GM12878 (cell line): Measurements from ENCODE around the gene ZNF816. TPM values are rescaled to one million over a fixed set of nuclear protein-coding genes. Genes with fewer than 3 reads are reported as not detected.

Experiments used
- ATAC-seq: fragments of 200-7000 bp; cut with Tn5 transposase; 3 replicates; pipeline ENCODE4 v1.9.1; 2020; ENCODE audit warnings: mild to moderate bottlenecking, moderate library complexity
- BruUV-seq: library from RNA; stranded (reverse); fragments of 400-500 nt; replicated peaks from 2 replicates; lab custom pipeline; 2021; lab: Mats Ljungman, UMichigan
- CTCF ChIA-PET: fragments of 300-600 bp; sonication (Branson Sonifier 250); formaldehyde crosslinking; extraction: SDS; loops from one replicate; lab custom pipeline; 2021; ENCODE audit warnings: inconsistent platforms; lab: Yijun Ruan, JAX
- POLR2A ChIA-PET: fragments of 350-600 bp; formaldehyde crosslinking; extraction: SDS; loops from one replicate; lab custom pipeline; 2021; ENCODE audit warnings: inconsistent platforms; lab: Charles Lee
- RAD21 ChIA-PET: fragments of 300-600 bp; sonication (Branson Sonifier 250); formaldehyde crosslinking; loops from one replicate; lab custom pipeline; 2023; ENCODE audit warnings: antibody characterized with exemption; ENCODE audit not compliant: unreplicated experiment; lab: Charles Lee
- SMC1A ChIA-PET: fragments of 300-600 bp; sonication (Branson Sonifier 250); formaldehyde crosslinking; loops from one replicate; lab custom pipeline; 2023; ENCODE audit not compliant: unreplicated experiment, uncharacterized antibody; lab: Charles Lee
- DNase-seq: peaks from one replicate; pipeline ENCODE4 v3.0.0-alpha.2; 2011; ENCODE audit warnings: low read depth, low spot score
- FAIRE-seq: peaks from 3 replicates; lab custom pipeline; 2011; peaks lifted over from hg19 to GRCh38; lab: Jason Lieb, UNC
- H2AFZ ChIP-seq: 2 replicates; pipeline ENCODE4 v1.6.0; 2011; ENCODE audit warnings: low read depth, low read length, control low read depth; ENCODE audit not compliant: control insufficient read depth
- H3K27ac ChIP-seq: 2 replicates; pipeline ENCODE4 v1.5.1; 2011; ENCODE audit warnings: control low read depth; ENCODE audit not compliant: control insufficient read depth, insufficient read depth
- H3K27me3 ChIP-seq, 2 experiments: replicated peaks in 1 of 2; 2 replicates each; pipeline versions ENCODE4 v1.6.0 to v1.6.1; 2011; ENCODE audit warnings: low read length in 1 of 2; ENCODE audit not compliant: control insufficient read depth in 2 of 2, insufficient read depth in 2 of 2
- H3K36me3 ChIP-seq, 2 experiments: 2 replicates each; pipeline ENCODE4 v1.5.1; 2011; ENCODE audit warnings: low read length in 1 of 2; ENCODE audit not compliant: control insufficient read depth in 2 of 2, insufficient read depth in 2 of 2
- H3K4me1 ChIP-seq: 2 replicates; pipeline ENCODE4 v1.6.1; 2011; ENCODE audit warnings: mild to moderate bottlenecking, low read length, moderate library complexity, mixed read lengths; ENCODE audit not compliant: control insufficient read depth, insufficient read depth
- H3K4me2 ChIP-seq: 2 replicates; pipeline ENCODE4 v1.6.0; 2011; ENCODE audit warnings: control low read depth; ENCODE audit not compliant: control insufficient read depth, insufficient read depth
- H3K4me3 ChIP-seq: fragments of 200-600 bp; sonication (generic); 2 replicates; pipeline ENCODE4 v1.5.1; 2016
- H3K79me2 ChIP-seq: 2 replicates; pipeline ENCODE4 v1.6.0; 2011; ENCODE audit warnings: low read length; ENCODE audit not compliant: control insufficient read depth, insufficient read depth
- H3K9ac ChIP-seq: 2 replicates; pipeline ENCODE4 v1.8.0; 2011; ENCODE audit warnings: low read length, control low read depth, mixed read lengths; ENCODE audit not compliant: control insufficient read depth, insufficient read depth
- H3K9me3 ChIP-seq: replicated peaks from 3 replicates; pipeline ENCODE4 v1.5.1; 2011; ENCODE audit warnings: mild to moderate bottlenecking, low read length; ENCODE audit not compliant: control insufficient read depth, insufficient read depth
- H4K20me1 ChIP-seq: 2 replicates; pipeline ENCODE4 v1.6.0; 2011; ENCODE audit not compliant: control insufficient read depth, insufficient read depth
- BHLHE40 ChIP-seq, 2 experiments: fragments of 450-650 bp in 1 of 2; IDR thresholded peaks; 2 replicates each; pipeline ENCODE4 v1.6.1; 2011 to 2017; ENCODE audit warnings: low read depth in 2 of 2, borderline replicate concordance in 1 of 2, improper control_type of control experiment in 1 of 2, low read length in 1 of 2, mild to moderate bottlenecking in 1 of 2
- HDGF ChIP-seq: fragments of 450-650 bp; IDR thresholded peaks from 2 replicates; pipeline ENCODE4 v1.6.1; 2016; ENCODE audit warnings: antibody characterized with exemption
- JUND ChIP-seq: IDR thresholded peaks from 2 replicates; pipeline ENCODE4 v1.6.1; 2012; ENCODE audit warnings: low read depth, mild to moderate bottlenecking, low read length, improper control_type of control experiment, moderate library complexity
- LARP7 ChIP-seq: fragments of 450-650 bp; IDR thresholded peaks from 2 replicates; pipeline ENCODE4 v1.6.1; 2017; ENCODE audit warnings: mild to moderate bottlenecking
- SMAD5 ChIP-seq: IDR thresholded peaks from 2 replicates; pipeline ENCODE4 v1.6.1; 2016; ENCODE audit warnings: antibody characterized with exemption, low read depth
- TARDBP ChIP-seq: IDR thresholded peaks from 2 replicates; pipeline ENCODE4 v1.6.1; 2016; ENCODE audit warnings: borderline replicate concordance
- ZNF274 ChIP-seq: IDR thresholded peaks from one replicate; pipeline ENCODE4 v1.8.0; 2011; ENCODE audit not compliant: insufficient read length, insufficient read depth
- WGBS: methylation state at CpG from one replicate; pipeline ENCODE4 v1.1.6; 2016; ENCODE audit warnings: low lambda C conversion rate; ENCODE audit not compliant: insufficient replicate concordance, insufficient coverage; ENCODE audit errors: missing lambda C conversion rate; 5-methylcytosine and 5-hydroxymethylcytosine counted together
- in situ Hi-C: fragments of 300-500 bp; cut with MboI; formaldehyde crosslinking; loops from 9 replicates; pipeline ENCODE4 v1.14.3; 2018; ENCODE audit warnings: mixed read lengths
- intact Hi-C: fragments of 100-400 bp; cut with micrococcal nuclease; formaldehyde crosslinking; loops from one replicate; pipeline ENCODE4 v1.14.2; 2022; ENCODE audit not compliant: unreplicated experiment
- polyA plus RNA-seq, 11 experiments: library from polyadenylated mRNA; depleted of rRNA in 4 of 11; unstranded in 6 of 11; stranded (reverse) in 5 of 11; fragments of >200 nt; fragmentation: Nextera tagmentation in 4 of 11; fragmentation: Illumina TruSeq in 1 of 11; extraction: Ambion mirVana in 4 of 11; extraction: Trizol in 1 of 11; gene quantifications; 1 replicate in 1 of 11; 2 replicates in 10 of 11; pipeline versions ENCODE4 v1.2.1 to v1.2.3, GENCODE V29; 2011 to 2016; ENCODE audit warnings: inconsistent platforms in 2 of 11, missing spikeins in 2 of 11, low read depth in 1 of 11
- total RNA-seq, 4 experiments: library from RNA; depleted of rRNA in 3 of 4; stranded (reverse); fragments of >200 nt in 3 of 4; fragmentation: Illumina TruSeq in 1 of 4; extraction: Trizol in 1 of 4; gene quantifications; 2 replicates each; pipeline versions ENCODE4 v1.2.1 to v1.2.3, GENCODE V29; 2013 to 2021
- TF ChIP-seq, protein P1 (sequence below): fragments of 450-650 bp; formaldehyde crosslinking; IDR thresholded peaks from 2 replicates; pipeline ENCODE4 v1.4.0; 2020; ENCODE audit warnings: mild to moderate bottlenecking, moderate library complexity
- TF ChIP-seq, protein P2 (sequence below): IDR thresholded peaks from 2 replicates; pipeline ENCODE4 v1.6.1; 2012; ENCODE audit warnings: mild to moderate bottlenecking, low read depth, low read length
- TF ChIP-seq, protein P3 (sequence below): IDR thresholded peaks from 2 replicates; pipeline ENCODE4 v1.6.1; 2012; ENCODE audit warnings: low read depth, low read length, improper control_type of control experiment
- TF ChIP-seq, protein P4 (sequence below): fragments of 450-650 bp; IDR thresholded peaks from 2 replicates; pipeline ENCODE4 v1.6.1; 2016; ENCODE audit warnings: mild to moderate bottlenecking
- TF ChIP-seq, protein P5 (sequence below): IDR thresholded peaks from 2 replicates; pipeline ENCODE4 v1.6.1; 2012; ENCODE audit warnings: low read length, inconsistent platforms

ZNF816 gene
- total and polyA plus RNA-seq, 10 of the 15 experiments (the other 5 are each of a cell fraction or from before 2014, with no cell fraction given) = 4.0 to 15.6 (median 7.5) TPM

DNA sequence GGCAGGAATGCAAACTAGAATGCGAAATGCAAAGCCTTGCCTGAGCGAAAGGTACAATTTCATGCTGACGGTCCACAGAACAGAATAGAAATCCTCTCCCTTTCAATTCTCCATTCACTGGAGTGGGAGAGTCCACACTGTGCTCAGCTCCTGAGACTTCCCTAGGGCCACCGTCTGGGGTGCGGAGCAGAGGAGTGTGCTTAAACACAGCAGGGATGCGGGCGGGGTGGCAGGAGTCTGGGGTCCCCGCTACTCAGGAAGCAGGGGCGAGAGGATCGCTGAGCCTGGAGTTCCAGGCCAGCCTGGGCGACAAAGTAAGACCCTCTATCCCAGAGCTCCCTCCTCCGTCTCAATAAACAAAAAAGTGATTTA is 552 bp upstream of the ZNF816 start (continued):
- TF ChIP-seq, protein P1, sequence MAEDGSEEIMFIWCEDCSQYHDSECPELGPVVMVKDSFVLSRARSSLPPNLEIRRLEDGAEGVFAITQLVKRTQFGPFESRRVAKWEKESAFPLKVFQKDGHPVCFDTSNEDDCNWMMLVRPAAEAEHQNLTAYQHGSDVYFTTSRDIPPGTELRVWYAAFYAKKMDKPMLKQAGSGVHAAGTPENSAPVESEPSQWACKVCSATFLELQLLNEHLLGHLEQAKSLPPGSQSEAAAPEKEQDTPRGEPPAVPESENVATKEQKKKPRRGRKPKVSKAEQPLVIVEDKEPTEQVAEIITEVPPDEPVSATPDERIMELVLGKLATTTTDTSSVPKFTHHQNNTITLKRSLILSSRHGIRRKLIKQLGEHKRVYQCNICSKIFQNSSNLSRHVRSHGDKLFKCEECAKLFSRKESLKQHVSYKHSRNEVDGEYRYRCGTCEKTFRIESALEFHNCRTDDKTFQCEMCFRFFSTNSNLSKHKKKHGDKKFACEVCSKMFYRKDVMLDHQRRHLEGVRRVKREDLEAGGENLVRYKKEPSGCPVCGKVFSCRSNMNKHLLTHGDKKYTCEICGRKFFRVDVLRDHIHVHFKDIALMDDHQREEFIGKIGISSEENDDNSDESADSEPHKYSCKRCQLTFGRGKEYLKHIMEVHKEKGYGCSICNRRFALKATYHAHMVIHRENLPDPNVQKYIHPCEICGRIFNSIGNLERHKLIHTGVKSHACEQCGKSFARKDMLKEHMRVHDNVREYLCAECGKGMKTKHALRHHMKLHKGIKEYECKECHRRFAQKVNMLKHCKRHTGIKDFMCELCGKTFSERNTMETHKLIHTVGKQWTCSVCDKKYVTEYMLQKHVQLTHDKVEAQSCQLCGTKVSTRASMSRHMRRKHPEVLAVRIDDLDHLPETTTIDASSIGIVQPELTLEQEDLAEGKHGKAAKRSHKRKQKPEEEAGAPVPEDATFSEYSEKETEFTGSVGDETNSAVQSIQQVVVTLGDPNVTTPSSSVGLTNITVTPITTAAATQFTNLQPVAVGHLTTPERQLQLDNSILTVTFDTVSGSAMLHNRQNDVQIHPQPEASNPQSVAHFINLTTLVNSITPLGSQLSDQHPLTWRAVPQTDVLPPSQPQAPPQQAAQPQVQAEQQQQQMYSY (CRISPR knock-in tag) = no peak

DNA sequence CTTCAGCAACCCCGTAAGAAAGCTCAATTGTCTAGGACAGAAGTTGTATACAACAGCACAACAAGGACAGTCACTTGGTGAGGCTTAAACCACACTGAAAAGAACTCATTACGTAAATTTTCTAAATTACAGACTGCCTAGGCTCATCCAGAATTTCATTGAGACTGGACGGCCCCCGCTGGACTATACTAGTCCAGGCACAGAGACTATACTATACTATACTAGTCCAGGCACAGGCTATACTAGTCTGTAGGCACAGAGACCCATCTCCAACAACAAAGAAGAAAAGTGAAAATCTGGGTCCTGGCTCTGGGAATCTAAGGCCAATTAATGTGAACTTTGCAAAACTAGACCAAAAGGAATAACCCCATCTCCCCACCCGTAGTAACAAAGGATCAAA is 700 bp downstream of the ZNF816 start:
- no peaks in the 10 kb centered on the region for H3K27me3 ChIP-seq
- peak overlapping the region; percentile 90 for H3K4me2 ChIP-seq
- FAIRE-seq (no peak), ATAC-seq (peak; percentile 8), DNase-seq (no peak)
- intact Hi-C loops = loop anchor here (5.0 kb wide), 1 partner anchor 140 kb away; the partner anchor contains the start of gene ZNF160
- RAD21 ChIA-PET = no interaction called here
- no TSS peak for BruUV-seq
- peaks cover 11% of the 10 kb centered on the region for H3K79me2 ChIP-seq
- peak overlapping the region; percentile 75 for H2AFZ ChIP-seq
- H3K4me1 ChIP-seq = peaks cover 4% of the 10 kb centered on the region; the same call in 1 of the 2 replicates
- H3K9ac ChIP-seq = peak overlapping the region; percentile 74
- SMC1A ChIA-PET = interaction anchor here (0.7 to 1.1 kb wide), 2 partner anchors 41 to 63 kb away, joined by 3 read pairs; no protein-coding TSS in a partner anchor
- H3K4me3 ChIP-seq = peak overlapping the region; percentile 77
- POLR2A ChIA-PET = interaction anchor here (0.5 to 0.6 kb wide), 2 partner anchors 21 to 990 kb away, joined by 4 read pairs; no protein-coding TSS in a partner anchor
- peak overlapping the region; percentile 60 for H3K27ac ChIP-seq
- H3K36me3 ChIP-seq = peaks cover 3 to 9% of the 10 kb centered on the region in 2 experiments; a peak in 3 of 4 replicates
- CTCF ChIA-PET = interaction anchor here (0.9 kb wide), 1 partner anchor 11 kb away, joined by 3 read pairs; no protein-coding TSS in a partner anchor
- in situ Hi-C loops = no loop called here
- H3K9me3 ChIP-seq = peaks cover 27% of the 10 kb centered on the region
- WGBS = 74% methylated on average over 5 of the region's 5 CpGs
- H4K20me1 ChIP-seq = no peaks in the 10 kb centered on the region
- TF ChIP-seq, protein P2, sequence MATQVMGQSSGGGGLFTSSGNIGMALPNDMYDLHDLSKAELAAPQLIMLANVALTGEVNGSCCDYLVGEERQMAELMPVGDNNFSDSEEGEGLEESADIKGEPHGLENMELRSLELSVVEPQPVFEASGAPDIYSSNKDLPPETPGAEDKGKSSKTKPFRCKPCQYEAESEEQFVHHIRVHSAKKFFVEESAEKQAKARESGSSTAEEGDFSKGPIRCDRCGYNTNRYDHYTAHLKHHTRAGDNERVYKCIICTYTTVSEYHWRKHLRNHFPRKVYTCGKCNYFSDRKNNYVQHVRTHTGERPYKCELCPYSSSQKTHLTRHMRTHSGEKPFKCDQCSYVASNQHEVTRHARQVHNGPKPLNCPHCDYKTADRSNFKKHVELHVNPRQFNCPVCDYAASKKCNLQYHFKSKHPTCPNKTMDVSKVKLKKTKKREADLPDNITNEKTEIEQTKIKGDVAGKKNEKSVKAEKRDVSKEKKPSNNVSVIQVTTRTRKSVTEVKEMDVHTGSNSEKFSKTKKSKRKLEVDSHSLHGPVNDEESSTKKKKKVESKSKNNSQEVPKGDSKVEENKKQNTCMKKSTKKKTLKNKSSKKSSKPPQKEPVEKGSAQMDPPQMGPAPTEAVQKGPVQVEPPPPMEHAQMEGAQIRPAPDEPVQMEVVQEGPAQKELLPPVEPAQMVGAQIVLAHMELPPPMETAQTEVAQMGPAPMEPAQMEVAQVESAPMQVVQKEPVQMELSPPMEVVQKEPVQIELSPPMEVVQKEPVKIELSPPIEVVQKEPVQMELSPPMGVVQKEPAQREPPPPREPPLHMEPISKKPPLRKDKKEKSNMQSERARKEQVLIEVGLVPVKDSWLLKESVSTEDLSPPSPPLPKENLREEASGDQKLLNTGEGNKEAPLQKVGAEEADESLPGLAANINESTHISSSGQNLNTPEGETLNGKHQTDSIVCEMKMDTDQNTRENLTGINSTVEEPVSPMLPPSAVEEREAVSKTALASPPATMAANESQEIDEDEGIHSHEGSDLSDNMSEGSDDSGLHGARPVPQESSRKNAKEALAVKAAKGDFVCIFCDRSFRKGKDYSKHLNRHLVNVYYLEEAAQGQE = no peak
- TF ChIP-seq ZNF274 (no peak), HDGF (no peak), LARP7 (no peak), BHLHE40 (IDR thresholded peaks at IDR 0.05; ENCODE audit: borderline replicate concordance in 1 of 2, low read depth in 2 of 2, low read length in 1 of 2) (no peak), TARDBP (no peak), SMAD5 (no peak), JUND (no peak)
- TF ChIP-seq, protein P3, sequence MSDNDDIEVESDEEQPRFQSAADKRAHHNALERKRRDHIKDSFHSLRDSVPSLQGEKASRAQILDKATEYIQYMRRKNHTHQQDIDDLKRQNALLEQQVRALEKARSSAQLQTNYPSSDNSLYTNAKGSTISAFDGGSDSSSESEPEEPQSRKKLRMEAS = no peak
- TF ChIP-seq, protein P4, sequence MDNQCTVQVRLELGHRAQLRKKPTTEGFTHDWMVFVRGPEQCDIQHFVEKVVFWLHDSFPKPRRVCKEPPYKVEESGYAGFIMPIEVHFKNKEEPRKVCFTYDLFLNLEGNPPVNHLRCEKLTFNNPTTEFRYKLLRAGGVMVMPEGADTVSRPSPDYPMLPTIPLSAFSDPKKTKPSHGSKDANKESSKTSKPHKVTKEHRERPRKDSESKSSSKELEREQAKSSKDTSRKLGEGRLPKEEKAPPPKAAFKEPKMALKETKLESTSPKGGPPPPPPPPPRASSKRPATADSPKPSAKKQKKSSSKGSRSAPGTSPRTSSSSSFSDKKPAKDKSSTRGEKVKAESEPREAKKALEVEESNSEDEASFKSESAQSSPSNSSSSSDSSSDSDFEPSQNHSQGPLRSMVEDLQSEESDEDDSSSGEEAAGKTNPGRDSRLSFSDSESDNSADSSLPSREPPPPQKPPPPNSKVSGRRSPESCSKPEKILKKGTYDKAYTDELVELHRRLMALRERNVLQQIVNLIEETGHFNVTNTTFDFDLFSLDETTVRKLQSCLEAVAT = no peak
- TF ChIP-seq, protein P5, sequence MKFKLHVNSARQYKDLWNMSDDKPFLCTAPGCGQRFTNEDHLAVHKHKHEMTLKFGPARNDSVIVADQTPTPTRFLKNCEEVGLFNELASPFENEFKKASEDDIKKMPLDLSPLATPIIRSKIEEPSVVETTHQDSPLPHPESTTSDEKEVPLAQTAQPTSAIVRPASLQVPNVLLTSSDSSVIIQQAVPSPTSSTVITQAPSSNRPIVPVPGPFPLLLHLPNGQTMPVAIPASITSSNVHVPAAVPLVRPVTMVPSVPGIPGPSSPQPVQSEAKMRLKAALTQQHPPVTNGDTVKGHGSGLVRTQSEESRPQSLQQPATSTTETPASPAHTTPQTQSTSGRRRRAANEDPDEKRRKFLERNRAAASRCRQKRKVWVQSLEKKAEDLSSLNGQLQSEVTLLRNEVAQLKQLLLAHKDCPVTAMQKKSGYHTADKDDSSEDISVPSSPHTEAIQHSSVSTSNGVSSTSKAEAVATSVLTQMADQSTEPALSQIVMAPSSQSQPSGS = no peak
